OCI-LY1 (cell line): ENCODE measurements around the gene LIMS1.
"Not testable (repeated sequence)": the region's sequence is repeated elsewhere in the genome, so short reads cannot be mapped to it uniquely, and the experiment has no call there.

Source experiments
- H2AFZ ChIP-seq: fragments of 200-600 bp; sonication (generic), shearing (Covaris generic); 2 replicates; pipeline ENCODE4 v1.6.0; 2014; ENCODE audit warnings: antibody characterized with exemption, mild to moderate bottlenecking, low read length
- H3F3A ChIP-seq: fragments of 200-600 bp; sonication (generic), shearing (Covaris generic); 2 replicates; pipeline ENCODE4 v1.6.0; 2014; ENCODE audit warnings: mild to moderate bottlenecking, antibody characterized with exemption, low read length, moderate library complexity; ENCODE audit not compliant: insufficient read depth
- H3K27ac ChIP-seq: fragments of 200-600 bp; sonication (generic); 2 replicates; pipeline ENCODE4 v1.5.1; 2014; ENCODE audit warnings: low read length, mixed run types, mild to moderate bottlenecking, low read depth; ENCODE audit not compliant: poor library complexity, severe bottlenecking
- H3K27me3 ChIP-seq: fragments of 200-600 bp; sonication (generic); 2 replicates; pipeline ENCODE4 v1.6.0; 2014; ENCODE audit warnings: antibody characterized with exemption, mild to moderate bottlenecking, low read length, moderate library complexity; ENCODE audit not compliant: insufficient read depth
- H3K36me3 ChIP-seq: fragments of 200-600 bp; sonication (generic); 2 replicates; pipeline ENCODE4 v1.6.1; 2014; ENCODE audit warnings: mild to moderate bottlenecking, antibody characterized with exemption, low read length, moderate library complexity, mixed read lengths; ENCODE audit not compliant: insufficient read depth
- H3K4me1 ChIP-seq: fragments of 200-600 bp; sonication (generic); 2 replicates; pipeline ENCODE4 v1.5.1; 2014; ENCODE audit warnings: mild to moderate bottlenecking, low read length, moderate library complexity; ENCODE audit not compliant: insufficient read depth, severe bottlenecking
- H3K4me2 ChIP-seq: fragments of 200-600 bp; sonication (generic), shearing (Covaris generic); 2 replicates; pipeline ENCODE4 v1.6.1; 2014; ENCODE audit warnings: low read length
- H3K4me3 ChIP-seq: fragments of 200-600 bp; sonication (generic); 2 replicates; pipeline ENCODE4 v1.5.1; 2014; ENCODE audit warnings: low read length, low read depth, mild to moderate bottlenecking, mixed read lengths; ENCODE audit not compliant: poor library complexity, severe bottlenecking
- H3K79me2 ChIP-seq: fragments of 200-600 bp; shearing (Covaris generic); 2 replicates; pipeline ENCODE4 v1.6.1; 2016; ENCODE audit warnings: mixed run types, low read length, mixed read lengths; ENCODE audit not compliant: insufficient read depth
- H3K9ac ChIP-seq: fragments of 200-600 bp; sonication (generic), shearing (Covaris generic); 2 replicates; pipeline ENCODE4 v1.6.1; 2014; ENCODE audit warnings: mild to moderate bottlenecking, low read length, mixed read lengths
- H3K9me2 ChIP-seq: fragments of 200-600 bp; sonication (generic), shearing (Covaris generic); 2 replicates; pipeline ENCODE4 v1.6.1; 2014; ENCODE audit warnings: low read depth, mild to moderate bottlenecking, low read length, mixed read lengths
- H3K9me3 ChIP-seq: fragments of 200-600 bp; shearing (Covaris generic); 2 replicates; pipeline ENCODE4 v1.6.1; 2014; ENCODE audit warnings: low read length, mixed read lengths
- H4K20me1 ChIP-seq: fragments of 200-600 bp; sonication (generic), shearing (Covaris generic); 2 replicates; pipeline ENCODE4 v1.6.0; 2016; ENCODE audit warnings: mild to moderate bottlenecking, low read length; ENCODE audit not compliant: insufficient read depth

Gene LIMS1

GRCh38 chr2:108664089-108664488 lies 129.8 kb downstream of the LIMS1 start:
- H3K4me3 ChIP-seq, H3F3A ChIP-seq, H3K4me2 ChIP-seq, H3K9me2 ChIP-seq, H3K27ac ChIP-seq, H4K20me1 ChIP-seq, H3K9ac ChIP-seq, H3K36me3 ChIP-seq, H3K79me2 ChIP-seq, H3K4me1 ChIP-seq, H3K27me3 ChIP-seq, H3K9me3 ChIP-seq, H2AFZ ChIP-seq: not testable (repeated sequence)

GRCh38 chr2:108664979-108665378 lies 130.7 kb downstream of the LIMS1 start:
- not testable (repeated sequence) for H2AFZ ChIP-seq, H3K36me3 ChIP-seq, H3F3A ChIP-seq, H3K79me2 ChIP-seq, H3K9me2 ChIP-seq, H3K4me1 ChIP-seq, H3K4me3 ChIP-seq, H4K20me1 ChIP-seq, H3K9me3 ChIP-seq, H3K27me3 ChIP-seq, H3K9ac ChIP-seq, H3K4me2 ChIP-seq, H3K27ac ChIP-seq

DNA sequence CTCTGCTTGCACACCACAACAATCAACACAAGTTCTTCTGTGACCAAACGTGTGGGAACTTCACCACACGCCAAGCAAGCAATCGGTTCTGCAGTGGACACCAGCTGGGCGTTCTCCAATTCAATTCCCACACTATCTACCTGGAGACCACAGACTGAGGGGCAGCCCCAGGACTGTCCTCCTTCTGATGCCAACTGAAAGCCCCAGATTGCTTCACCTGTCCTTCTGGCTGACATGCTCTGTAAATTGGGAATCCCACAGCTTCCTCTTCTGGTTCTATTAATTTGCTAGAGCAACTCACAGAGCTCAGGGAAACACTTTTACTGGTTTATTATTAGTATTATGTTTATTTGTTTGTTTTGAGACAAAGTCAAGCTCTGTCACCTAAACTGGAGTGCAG lies 131.7 kb downstream of the LIMS1 start:
- H3K4me3 ChIP-seq, H3K9me3 ChIP-seq, H3K4me2 ChIP-seq, H3K4me1 ChIP-seq, H3F3A ChIP-seq, H3K36me3 ChIP-seq, H4K20me1 ChIP-seq, H2AFZ ChIP-seq, H3K9me2 ChIP-seq, H3K9ac ChIP-seq, H3K27me3 ChIP-seq, H3K27ac ChIP-seq, H3K79me2 ChIP-seq: not testable (repeated sequence)

- not testable (repeated sequence) for H3K4me3 ChIP-seq, H3K79me2 ChIP-seq, H3K9me2 ChIP-seq
These were observed 132.9 kb downstream of the LIMS1 start for GRCh38 chr2:108667140-108667539.

DNA sequence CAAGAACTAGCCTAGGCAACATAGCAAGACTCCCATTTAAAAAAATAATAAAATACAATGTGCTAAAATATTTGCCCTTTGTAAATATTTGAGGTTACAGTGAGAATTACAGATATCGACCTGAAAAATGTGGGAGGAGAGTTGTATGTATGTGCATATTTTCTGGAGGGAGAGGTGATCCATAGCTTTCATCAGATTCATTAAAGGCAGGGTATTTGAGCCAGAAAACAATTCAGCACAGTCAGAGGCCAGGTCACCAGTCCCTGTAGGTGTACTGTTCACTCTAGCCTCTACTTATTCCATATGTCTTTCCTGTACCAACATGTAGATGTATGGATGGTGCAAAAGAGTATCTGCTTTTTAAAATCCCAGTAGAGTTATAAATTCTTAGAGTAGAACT lies 136.0 kb downstream of the LIMS1 start:
- H3K9me2 ChIP-seq, H3K27me3 ChIP-seq, H3K4me2 ChIP-seq, H4K20me1 ChIP-seq, H3K9ac ChIP-seq, H3K79me2 ChIP-seq, H3K27ac ChIP-seq, H2AFZ ChIP-seq, H3F3A ChIP-seq, H3K4me3 ChIP-seq, H3K4me1 ChIP-seq, H3K9me3 ChIP-seq: not testable (repeated sequence)
- peaks cover 14% of the 10 kb centered on the region for H3K36me3 ChIP-seq

More at GRCh38 chr2:108667140-108667539, 132.9 kb downstream of the LIMS1 start:
- H3K27ac ChIP-seq, H3K9me3 ChIP-seq, H3K27me3 ChIP-seq, H2AFZ ChIP-seq, H3K36me3 ChIP-seq, H3F3A ChIP-seq, H3K4me2 ChIP-seq, H4K20me1 ChIP-seq, H3K9ac ChIP-seq, H3K4me1 ChIP-seq: not testable (repeated sequence)

- not testable (repeated sequence) for H4K20me1 ChIP-seq, H3K27me3 ChIP-seq, H3F3A ChIP-seq, H3K79me2 ChIP-seq, H3K9me2 ChIP-seq, H3K4me1 ChIP-seq, H3K9me3 ChIP-seq, H3K9ac ChIP-seq, H3K4me2 ChIP-seq, H3K4me3 ChIP-seq, H3K27ac ChIP-seq, H2AFZ ChIP-seq
- H3K36me3 ChIP-seq, result peaks cover 19% of the 10 kb centered on the region
These were observed 138.0 kb downstream of the LIMS1 start for GRCh38 chr2:108672200-108672805.

DNA sequence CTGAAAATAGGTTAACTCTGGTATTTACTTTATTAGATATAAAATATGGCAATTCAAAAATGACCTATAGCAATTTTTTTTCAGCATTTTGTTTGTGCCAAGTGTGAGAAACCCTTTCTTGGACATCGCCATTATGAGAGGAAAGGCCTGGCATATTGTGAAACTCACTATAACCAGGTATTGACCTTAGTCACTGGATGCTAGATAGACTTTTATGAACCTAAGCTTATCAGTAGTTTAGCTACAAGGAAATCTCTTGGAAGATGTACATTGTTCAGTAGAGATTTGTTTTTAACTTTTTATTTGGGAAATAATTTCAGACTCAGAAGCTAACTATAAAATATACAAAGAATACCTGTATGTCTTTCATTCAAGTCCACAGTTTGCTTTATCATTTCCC lies 142.3 kb downstream of the LIMS1 start:
- H3K4me2 ChIP-seq, H3K27me3 ChIP-seq: not testable (repeated sequence)

DNA sequence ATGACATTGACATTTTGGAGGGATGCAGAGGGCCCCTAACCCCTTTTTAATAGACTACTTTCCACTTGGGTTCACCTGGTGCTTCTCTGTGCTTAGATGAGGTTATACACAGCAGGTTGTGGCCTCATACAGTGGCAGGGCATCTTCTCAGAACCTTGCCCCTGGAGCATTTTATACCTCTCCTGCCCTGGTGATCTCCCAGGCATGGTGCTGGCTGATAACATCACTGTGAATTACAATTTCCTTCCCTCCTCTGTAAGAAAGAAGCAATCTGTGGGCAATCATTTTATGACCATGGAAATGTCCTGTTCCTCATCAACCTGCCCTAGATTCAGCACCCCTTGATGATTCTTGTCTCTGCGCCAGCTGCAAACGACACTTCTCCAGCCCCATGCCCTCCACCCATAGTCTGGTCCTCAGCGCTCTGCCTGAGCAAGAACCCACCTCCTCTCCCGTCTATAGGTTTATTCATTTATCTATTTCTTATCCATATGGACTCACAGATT lies 143.0 kb downstream of the LIMS1 start:
- H3K9me2 ChIP-seq, H3K4me1 ChIP-seq, H3F3A ChIP-seq, H3K27me3 ChIP-seq, H3K9me3 ChIP-seq, H3K79me2 ChIP-seq, H2AFZ ChIP-seq, H3K9ac ChIP-seq, H3K4me2 ChIP-seq, H4K20me1 ChIP-seq, H3K4me3 ChIP-seq, H3K27ac ChIP-seq: not testable (repeated sequence)
- H3K36me3 ChIP-seq, result peaks cover 13% of the 10 kb centered on the region

More for the DNA sequence above, 142.3 kb downstream of the LIMS1 start:
- not testable (repeated sequence) for H3K4me1 ChIP-seq, H3K27ac ChIP-seq, H3K9me3 ChIP-seq, H2AFZ ChIP-seq, H3K79me2 ChIP-seq, H3K4me3 ChIP-seq, H3F3A ChIP-seq, H4K20me1 ChIP-seq, H3K9me2 ChIP-seq, H3K9ac ChIP-seq
- peaks cover 13% of the 10 kb centered on the region for H3K36me3 ChIP-seq
